ENCODE measurements around the gene NOL6. TPM values are rescaled to one million over a fixed set of nuclear protein-coding genes. Genes with fewer than 3 reads are reported as not detected.
"Not testable (repeated sequence)": the region's sequence is repeated elsewhere in the genome, so short reads cannot be mapped to it uniquely, and the experiment has no call there.

Gene NOL6
- total RNA-seq, 1 experiment from 2014 or later, result 18.6 TPM

DNA sequence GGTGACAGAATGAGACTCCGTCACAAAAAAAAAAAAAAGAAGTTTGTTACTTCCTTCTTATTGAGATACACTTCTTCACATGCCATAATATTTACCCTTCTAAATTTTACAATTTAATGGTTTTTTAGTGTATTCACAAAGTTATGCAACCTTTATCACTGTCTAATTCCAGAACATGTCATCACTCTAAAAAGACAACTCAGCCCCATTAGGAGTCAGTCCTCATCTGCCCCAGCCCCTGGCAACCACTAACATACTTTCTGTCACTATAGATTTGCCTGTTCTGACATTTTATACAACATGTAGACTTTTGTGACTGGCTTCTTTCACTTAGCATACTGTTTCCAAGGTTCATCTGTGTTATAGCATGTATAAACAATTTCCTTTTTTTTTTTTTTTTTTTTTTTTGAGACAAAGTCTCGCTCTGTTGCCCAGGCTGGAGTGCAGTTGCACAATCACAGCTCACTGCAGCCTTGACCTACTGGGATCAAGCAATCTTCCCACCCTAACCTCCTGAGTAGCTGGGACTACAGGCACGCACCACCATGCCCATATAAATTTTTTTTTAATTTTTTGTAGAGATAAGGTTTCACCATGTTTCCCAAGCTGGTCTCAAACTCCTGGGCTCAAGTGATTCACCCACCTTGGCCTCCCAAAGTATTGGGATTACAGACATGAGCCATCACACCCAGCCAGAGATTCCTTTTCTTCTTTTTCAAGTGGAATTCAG lies 44.3 kb downstream of the NOL6 start:
- H3K79me2 ChIP-seq (ENCODE audit: low read length), result no peaks in the 10 kb centered on the region
- H3K27ac ChIP-seq (ENCODE audit: low read length), result no peak overlapping the region
- no peaks in the 10 kb centered on the region for H3K27me3 ChIP-seq (ENCODE audit: low read length)
- H3K4me1 ChIP-seq (ENCODE audit: low read length), result no peaks in the 10 kb centered on the region
- no peaks in the 10 kb centered on the region for H3K9me3 ChIP-seq (ENCODE audit: low read length)
- no peaks in the 10 kb centered on the region for H4K20me1 ChIP-seq (ENCODE audit: insufficient read depth, low read depth, low read length)
- H3K4me3 ChIP-seq (ENCODE audit: low read length), result no peak overlapping the region
- no peak overlapping the region for H2AFZ ChIP-seq (ENCODE audit: low read length)
- H3K9me2 ChIP-seq (replicated peaks; ENCODE audit: insufficient read depth, low read length), result no peaks in the 10 kb centered on the region
- H3K9ac ChIP-seq (ENCODE audit: low read length), result no peak overlapping the region
- DNase-seq, result no peak
- no peak overlapping the region for H3K4me2 ChIP-seq (ENCODE audit: low read depth, low read length, poor library complexity, severe bottlenecking)
- no peaks in the 10 kb centered on the region for H3K36me3 ChIP-seq (ENCODE audit: insufficient read depth, low read length)

DNA sequence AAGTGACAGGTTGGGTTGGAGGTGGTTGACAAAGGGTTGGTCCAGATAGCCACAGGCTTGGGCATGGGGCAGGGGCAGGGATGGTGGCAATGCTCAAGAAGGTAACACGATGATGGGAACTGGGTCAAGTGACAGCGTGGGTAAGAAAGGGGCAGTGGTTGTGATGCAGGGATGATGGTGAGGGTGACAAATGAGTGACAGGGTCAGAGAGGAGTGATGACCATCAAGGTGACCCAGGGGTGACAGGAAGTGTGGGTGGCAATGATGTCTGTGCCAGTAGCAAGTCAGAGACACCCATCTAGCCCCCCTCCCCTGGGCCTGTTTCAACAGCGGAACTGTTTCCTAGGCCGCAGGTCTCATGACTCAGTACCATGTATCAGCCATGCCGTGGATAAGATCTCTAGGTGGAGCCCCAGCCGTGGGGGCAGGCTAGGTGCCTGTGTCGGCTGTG lies 46.9 kb downstream of the NOL6 start:
- H3K4me1 ChIP-seq (ENCODE audit: low read length), result no peaks in the 10 kb centered on the region
- no peak overlapping the region for H3K27ac ChIP-seq (ENCODE audit: low read length)
- H3K9me3 ChIP-seq (ENCODE audit: low read length), result no peaks in the 10 kb centered on the region
- no peaks in the 10 kb centered on the region for H3K27me3 ChIP-seq (ENCODE audit: low read length)
- no peaks in the 10 kb centered on the region for H4K20me1 ChIP-seq (ENCODE audit: insufficient read depth, low read depth, low read length)
- no peaks in the 10 kb centered on the region for H3K36me3 ChIP-seq (ENCODE audit: insufficient read depth, low read length)
- H3K4me2 ChIP-seq (ENCODE audit: low read depth, low read length, poor library complexity, severe bottlenecking), result no peak overlapping the region
- H3K4me3 ChIP-seq (ENCODE audit: low read length), result no peak overlapping the region
- H2AFZ ChIP-seq (ENCODE audit: low read length), result no peak overlapping the region
- no peaks in the 10 kb centered on the region for H3K9me2 ChIP-seq (replicated peaks; ENCODE audit: insufficient read depth, low read length)
- no peaks in the 10 kb centered on the region for H3K79me2 ChIP-seq (ENCODE audit: low read length)
- H3K9ac ChIP-seq (ENCODE audit: low read length), result no peak overlapping the region
- DNase-seq, result no peak

DNA sequence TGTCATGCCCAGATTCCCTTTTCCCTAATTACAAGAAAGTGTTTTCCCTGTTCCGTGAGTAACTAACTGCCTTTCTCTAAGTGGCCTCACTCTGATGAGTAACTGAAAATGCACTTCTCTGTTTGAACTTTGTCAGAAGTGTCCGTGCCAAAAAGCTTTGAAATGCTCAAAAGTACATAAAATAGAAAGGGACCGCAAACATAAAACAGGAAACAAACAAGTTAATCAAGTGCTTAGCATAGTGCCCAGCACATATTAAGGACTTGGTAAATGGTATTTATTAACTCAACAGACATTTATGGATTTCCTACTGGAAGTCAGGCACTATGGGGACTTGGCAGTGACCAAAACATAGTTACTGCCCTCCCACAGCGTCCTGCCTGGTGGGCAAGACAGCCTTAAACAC lies 48.6 kb downstream of the NOL6 start:
- no peak overlapping the region for H3K4me2 ChIP-seq (ENCODE audit: low read depth, low read length, poor library complexity, severe bottlenecking)
- H3K79me2 ChIP-seq (ENCODE audit: low read length), result no peaks in the 10 kb centered on the region
- no peak overlapping the region for H3K9ac ChIP-seq (ENCODE audit: low read length)
- no peaks in the 10 kb centered on the region for H4K20me1 ChIP-seq (ENCODE audit: insufficient read depth, low read depth, low read length)
- no peaks in the 10 kb centered on the region for H3K9me3 ChIP-seq (ENCODE audit: low read length)
- DNase-seq, result no peak
- H3K27ac ChIP-seq (ENCODE audit: low read length), result no peak overlapping the region
- no peak overlapping the region for H2AFZ ChIP-seq (ENCODE audit: low read length)
- no peaks in the 10 kb centered on the region for H3K9me2 ChIP-seq (replicated peaks; ENCODE audit: insufficient read depth, low read length)
- no peaks in the 10 kb centered on the region for H3K4me1 ChIP-seq (ENCODE audit: low read length)
- H3K27me3 ChIP-seq (ENCODE audit: low read length), result no peaks in the 10 kb centered on the region
- no peaks in the 10 kb centered on the region for H3K36me3 ChIP-seq (ENCODE audit: insufficient read depth, low read length)
- H3K4me3 ChIP-seq (ENCODE audit: low read length), result no peak overlapping the region

- not testable (repeated sequence) for DNase-seq; H3K9me2 ChIP-seq (replicated peaks; ENCODE audit: insufficient read depth, low read length); H3K4me3 ChIP-seq (ENCODE audit: low read length); H3K36me3 ChIP-seq (ENCODE audit: insufficient read depth, low read length); H3K79me2 ChIP-seq (ENCODE audit: low read length); H3K4me2 ChIP-seq (ENCODE audit: low read depth, low read length, poor library complexity, severe bottlenecking); H3K27me3 ChIP-seq (ENCODE audit: low read length); H4K20me1 ChIP-seq (ENCODE audit: insufficient read depth, low read depth, low read length); H3K4me1 ChIP-seq (ENCODE audit: low read length); H2AFZ ChIP-seq (ENCODE audit: low read length); H3K27ac ChIP-seq (ENCODE audit: low read length); H3K9me3 ChIP-seq (ENCODE audit: low read length); H3K9ac ChIP-seq (ENCODE audit: low read length)
Observed at GRCh38 chr9:33424492-33424891, 49.2 kb downstream of the NOL6 start.

DNA sequence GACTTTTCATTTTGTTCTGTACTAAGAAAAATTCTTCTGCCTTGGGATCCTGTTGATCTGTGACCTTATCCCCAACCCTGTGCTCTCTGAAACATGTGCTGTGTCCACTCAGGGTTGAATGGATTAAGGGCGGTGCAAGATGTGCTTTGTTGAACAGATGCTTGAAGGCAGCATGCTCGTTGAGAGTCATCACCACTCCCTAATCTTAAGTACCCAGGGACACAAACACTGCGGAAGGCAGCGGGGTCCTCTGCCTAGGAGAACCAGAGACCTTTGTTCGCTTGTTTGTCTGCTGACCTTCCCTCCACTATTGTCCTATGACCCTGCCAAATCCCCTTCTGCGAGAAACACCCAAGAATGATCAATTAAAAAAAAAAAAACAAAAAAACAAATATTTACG lies 49.7 kb downstream of the NOL6 start:
- not testable (repeated sequence) for H3K4me1 ChIP-seq (ENCODE audit: low read length); H3K27me3 ChIP-seq (ENCODE audit: low read length); H3K9ac ChIP-seq (ENCODE audit: low read length); DNase-seq; H3K36me3 ChIP-seq (ENCODE audit: insufficient read depth, low read length); H4K20me1 ChIP-seq (ENCODE audit: insufficient read depth, low read depth, low read length); H2AFZ ChIP-seq (ENCODE audit: low read length); H3K79me2 ChIP-seq (ENCODE audit: low read length); H3K9me2 ChIP-seq (replicated peaks; ENCODE audit: insufficient read depth, low read length); H3K4me3 ChIP-seq (ENCODE audit: low read length); H3K27ac ChIP-seq (ENCODE audit: low read length); H3K4me2 ChIP-seq (ENCODE audit: low read depth, low read length, poor library complexity, severe bottlenecking); H3K9me3 ChIP-seq (ENCODE audit: low read length)

DNA sequence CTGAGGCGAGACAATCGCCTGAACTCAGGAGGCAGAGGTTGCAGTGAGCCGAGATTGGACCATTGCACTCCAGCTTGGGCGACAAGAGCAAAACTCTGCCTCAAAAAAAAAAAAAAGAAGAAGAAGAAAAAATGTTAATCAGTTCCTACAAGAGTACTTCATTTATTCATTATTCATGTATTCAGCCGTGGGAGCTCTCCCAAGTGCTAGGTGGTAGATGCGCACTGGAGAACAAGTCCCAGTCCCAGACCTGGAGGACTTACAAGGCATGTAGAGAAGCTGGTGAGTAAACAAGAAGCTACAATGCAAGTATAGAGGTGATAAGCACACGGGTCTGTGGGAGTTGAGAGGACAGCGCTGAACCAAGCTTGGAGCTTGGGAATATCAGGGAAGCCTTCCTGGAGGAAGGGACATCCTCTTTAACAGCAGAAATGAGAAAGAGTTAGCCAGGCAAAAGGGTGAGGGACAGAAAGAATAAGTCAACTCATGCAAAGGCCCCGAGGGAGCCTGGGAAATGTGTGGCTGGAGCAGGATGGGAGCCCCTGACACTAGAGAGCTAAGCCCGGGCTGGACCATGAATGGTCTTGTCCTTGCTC lies 53.9 kb downstream of the NOL6 start:
- Histone ChIP-seq H3K27me3 (ENCODE audit: low read length) (no peaks in the 10 kb centered on the region), H3K4me2 (ENCODE audit: low read depth, low read length, poor library complexity, severe bottlenecking) (no peak overlapping the region), H4K20me1 (ENCODE audit: insufficient read depth, low read depth, low read length) (no peaks in the 10 kb centered on the region), H3K9me3 (ENCODE audit: low read length) (no peaks in the 10 kb centered on the region), H3K9ac (ENCODE audit: low read length) (no peak overlapping the region), H3K9me2 (replicated peaks; ENCODE audit: insufficient read depth, low read length) (no peaks in the 10 kb centered on the region), H3K4me1 (ENCODE audit: low read length) (peaks cover 3% of the 10 kb centered on the region), H2AFZ (ENCODE audit: low read length) (no peak overlapping the region), H3K36me3 (ENCODE audit: insufficient read depth, low read length) (no peaks in the 10 kb centered on the region), H3K27ac (ENCODE audit: low read length) (no peak overlapping the region), H3K79me2 (ENCODE audit: low read length) (no peaks in the 10 kb centered on the region), H3K4me3 (ENCODE audit: low read length) (no peak overlapping the region)
- DNase-seq, result no peak

GRCh38 chr9:33418090-33418489 lies 55.6 kb downstream of the NOL6 start:
- Histone ChIP-seq H3K9ac (ENCODE audit: low read length) (no peak overlapping the region), H2AFZ (ENCODE audit: low read length) (no peak overlapping the region), H3K4me1 (ENCODE audit: low read length) (peaks cover 3% of the 10 kb centered on the region), H3K27ac (ENCODE audit: low read length) (no peak overlapping the region), H3K9me2 (replicated peaks; ENCODE audit: insufficient read depth, low read length) (no peaks in the 10 kb centered on the region), H3K9me3 (ENCODE audit: low read length) (no peaks in the 10 kb centered on the region), H3K79me2 (ENCODE audit: low read length) (no peaks in the 10 kb centered on the region), H3K36me3 (ENCODE audit: insufficient read depth, low read length) (no peaks in the 10 kb centered on the region), H4K20me1 (ENCODE audit: insufficient read depth, low read depth, low read length) (no peaks in the 10 kb centered on the region), H3K4me3 (ENCODE audit: low read length) (no peak overlapping the region), H3K27me3 (ENCODE audit: low read length) (no peaks in the 10 kb centered on the region), H3K4me2 (ENCODE audit: low read depth, low read length, poor library complexity, severe bottlenecking) (no peak overlapping the region)
- peak; percentile 24 for DNase-seq

- Histone ChIP-seq H2AFZ (ENCODE audit: low read length) (no peak overlapping the region), H3K4me3 (ENCODE audit: low read length) (no peak overlapping the region), H3K36me3 (ENCODE audit: insufficient read depth, low read length) (no peaks in the 10 kb centered on the region), H3K27ac (ENCODE audit: low read length) (no peak overlapping the region), H4K20me1 (ENCODE audit: insufficient read depth, low read depth, low read length) (no peaks in the 10 kb centered on the region), H3K9me3 (ENCODE audit: low read length) (no peaks in the 10 kb centered on the region), H3K4me1 (ENCODE audit: low read length) (peaks cover 3% of the 10 kb centered on the region), H3K9me2 (replicated peaks; ENCODE audit: insufficient read depth, low read length) (no peaks in the 10 kb centered on the region), H3K4me2 (ENCODE audit: low read depth, low read length, poor library complexity, severe bottlenecking) (no peak overlapping the region), H3K9ac (ENCODE audit: low read length) (no peak overlapping the region), H3K79me2 (ENCODE audit: low read length) (no peaks in the 10 kb centered on the region), H3K27me3 (ENCODE audit: low read length) (no peaks in the 10 kb centered on the region)
- DNase-seq, result no peak
Observed at GRCh38 chr9:33416996-33417395, 56.7 kb downstream of the NOL6 start.

Data from Karpas-422 (cell line).